Testis (tissue), 3 donors: Measurements from ENCODE around the gene KHNYN. TPM values are rescaled to one million over a fixed set of nuclear protein-coding genes. Genes with fewer than 3 reads are reported as not detected.

ENCODE experiments used
- DNase-seq: peaks from one replicate; pipeline ENCODE4 v3.0.0-alpha.2; 2019
- H3K27ac ChIP-seq, 2 donors: fragments of 200-600 bp; sonication (generic); one replicate each; pipeline ENCODE4 v1.5.1; 2019
- H3K27me3 ChIP-seq: fragments of 200-600 bp; sonication (generic); one replicate; pipeline ENCODE4 v1.5.1; 2019
- H3K36me3 ChIP-seq: fragments of 200-600 bp; sonication (generic); one replicate; pipeline ENCODE4 v1.5.1; 2017; ENCODE audit warnings: low read depth; ENCODE audit errors: missing control alignments
- H3K4me1 ChIP-seq: fragments of 200-600 bp; sonication (generic); one replicate; pipeline ENCODE4 v1.5.1; 2019
- H3K4me3 ChIP-seq, 2 donors: fragments of 200-600 bp; sonication (generic); one replicate each; pipeline ENCODE4 v1.5.1; 2017 to 2019
- H3K9me3 ChIP-seq: fragments of 200-600 bp; sonication (generic); one replicate; pipeline ENCODE4 v1.5.1; 2017
- CTCF ChIP-seq, 3 experiments: fragments of 450-650 bp in 2 of 3; fragments of 200-600 bp in 1 of 3; sonication (generic) in 1 of 3; IDR thresholded peaks; one replicate each; pipeline ENCODE4 v1.5.1; 2016 to 2019; ENCODE audit warnings: antibody characterized with exemption in 3 of 3, mild to moderate bottlenecking in 2 of 3, moderate library complexity in 1 of 3
- POLR2A ChIP-seq: fragments of 450-650 bp; IDR thresholded peaks from one replicate; pipeline ENCODE4 v1.6.1; 2017; ENCODE audit warnings: antibody characterized with exemption, mild to moderate bottlenecking, moderate library complexity
- WGBS, 2 donors: methylation state at CpG; one replicate each; pipeline ENCODE4 v1.1.5; 2018; 5-methylcytosine and 5-hydroxymethylcytosine counted together
- intact Hi-C: fragments of 100-400 bp; cut with DNase I; formaldehyde crosslinking; loops from one replicate; pipeline ENCODE4 v1.15.1; 2023; ENCODE audit warnings: low total_unique reads
- polyA plus RNA-seq: library from polyadenylated mRNA; stranded (reverse); fragments of 350-450 nt; fragmentation: Illumina TruSeq; extraction: RNeasy Lipid Tissue Mini Kit (QIAGEN cat#74804); gene quantifications from one replicate; pipeline ENCODE4 v1.2.3, GENCODE V29; 2014; ENCODE audit warnings: low read depth, low replicate concordance; ENCODE audit not compliant: insufficient read depth
- total RNA-seq, 2 donors: library from RNA; depleted of rRNA; stranded (reverse); fragments of >200 nt; gene quantifications; one replicate each; pipeline ENCODE4 v1.2.3, GENCODE V29; 2016

The KHNYN gene
- total and polyA plus RNA-seq, 3 donors from 2014 or later = 27.9 to 66.0 (median 52.0) TPM

- TF ChIP-seq POLR2A (no peak), CTCF (IDR thresholded peaks at IDR 0.05) (no peak)
- Histone ChIP-seq H3K9me3 (no peaks in the 10 kb centered on the region), H3K27ac (peak overlapping the region; percentile 66 to 69), H3K36me3 (no peaks in the 10 kb centered on the region), H3K4me3 (no peak overlapping the region), H3K4me1 (peaks cover 26% of the 10 kb centered on the region), H3K27me3 (no peaks in the 10 kb centered on the region)
- WGBS, 2 donors = 47 to 57% methylated on average over 6 of the region's 6 CpGs
- intact Hi-C loops = no loop called here
- DNase-seq = no peak
These were observed 32.0 kb upstream of the KHNYN start for GRCh38 chr14:24397639-24398292.

GRCh38 chr14:24398293-24398652, 31.5 kb upstream of the KHNYN start:
- Histone ChIP-seq H3K4me1 (peaks cover 26% of the 10 kb centered on the region), H3K9me3 (no peaks in the 10 kb centered on the region), H3K4me3 (peak overlapping the region; percentile 58 to 65), H3K27ac (peak overlapping the region; percentile 66 to 69), H3K27me3 (no peaks in the 10 kb centered on the region), H3K36me3 (no peaks in the 10 kb centered on the region)
- TF ChIP-seq POLR2A (no peak), CTCF (IDR thresholded peaks at IDR 0.05) (no peak)
- WGBS, 2 donors = 17 to 39% methylated on average over 7 of the region's 7 CpGs
- intact Hi-C loops = no loop called here
- DNase-seq = no peak

- peak; percentile 68 for DNase-seq
- WGBS, 2 donors = 5 to 11% methylated on average over 10 to 35 of the region's 57 CpGs
- TF ChIP-seq POLR2A (no peak), CTCF (IDR thresholded peaks at IDR 0.05) (no peak)
- H3K9me3 ChIP-seq = no peaks in the 10 kb centered on the region
- H3K36me3 ChIP-seq = no peaks in the 10 kb centered on the region
- H3K27me3 ChIP-seq = no peaks in the 10 kb centered on the region
- peak within 1 kb of the TSS; percentile 58 to 65 for H3K4me3 ChIP-seq
- intact Hi-C loops = no loop called here
- peak within 1 kb of the TSS; percentile 66 to 69 for H3K27ac ChIP-seq
- H3K4me1 ChIP-seq = peaks cover 32% of the 10 kb centered on the region
These were observed 30.9 kb upstream of the KHNYN start, which contains the start of gene NYNRIN for GRCh38 chr14:24398653-24399446. Gene NYNRIN, plus strand, starts transcription at chr14:24399003. Its CDS starts 244 bp downstream, at chr14:24399247.

DNA sequence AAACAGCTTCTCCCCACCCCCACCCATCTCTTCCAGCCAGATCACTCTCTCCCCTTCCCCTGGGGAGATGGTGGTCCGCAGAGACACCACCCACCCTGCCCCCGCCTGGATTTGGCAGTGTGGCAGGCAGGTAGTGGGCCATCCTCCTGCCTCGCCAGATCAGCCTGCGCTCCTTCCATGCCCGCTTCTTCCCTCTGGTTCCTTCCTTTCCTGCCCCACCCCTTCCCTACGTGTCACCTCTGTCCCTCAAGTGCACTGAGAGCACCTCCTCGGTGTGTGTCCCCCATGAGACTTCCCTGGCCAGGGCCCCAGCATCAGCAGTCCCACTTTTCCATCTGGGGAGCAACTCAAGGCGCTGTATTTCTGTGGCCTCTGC, 30.3 kb upstream of the KHNYN start:
- Histone ChIP-seq H3K27ac (peak overlapping the region; percentile 66 to 69), H3K4me1 (peaks cover 38% of the 10 kb centered on the region), H3K27me3 (no peaks in the 10 kb centered on the region), H3K4me3 (peak overlapping the region; percentile 58 to 65), H3K36me3 (no peaks in the 10 kb centered on the region), H3K9me3 (no peaks in the 10 kb centered on the region)
- intact Hi-C loops = no loop called here
- no peak for TF ChIP-seq POLR2A
- TF ChIP-seq CTCF (IDR thresholded peaks at IDR 0.05) = no peak
- DNase-seq = no peak
- 25 to 32% methylated on average over 8 of the region's 8 CpGs for WGBS, 2 donors
